Skin of body (tissue), 2 donors: ENCODE results near the gene ARL4D. TPM values are rescaled to one million over a fixed set of nuclear protein-coding genes. Genes with fewer than 3 reads are reported as not detected.
A peak's percentile ranks its signal among the peaks of the same experiment; 100 is the strongest.
"Not testable (repeated sequence)": the region's sequence is repeated elsewhere in the genome, so short reads cannot be mapped to it uniquely, and the experiment has no call there.

ENCODE experiments used
- DNase-seq: peaks from one replicate; lab custom pipeline; 2025; lab: John Stamatoyannopoulos, UW
- total RNA-seq: library from RNA; depleted of rRNA; stranded (reverse); fragments of >200 nt; gene quantifications from one replicate; pipeline ENCODE4 v1.2.3, GENCODE V29; 2014

The ARL4D gene, protein sequence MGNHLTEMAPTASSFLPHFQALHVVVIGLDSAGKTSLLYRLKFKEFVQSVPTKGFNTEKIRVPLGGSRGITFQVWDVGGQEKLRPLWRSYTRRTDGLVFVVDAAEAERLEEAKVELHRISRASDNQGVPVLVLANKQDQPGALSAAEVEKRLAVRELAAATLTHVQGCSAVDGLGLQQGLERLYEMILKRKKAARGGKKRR
- 16.4 TPM for total RNA-seq

DNA sequence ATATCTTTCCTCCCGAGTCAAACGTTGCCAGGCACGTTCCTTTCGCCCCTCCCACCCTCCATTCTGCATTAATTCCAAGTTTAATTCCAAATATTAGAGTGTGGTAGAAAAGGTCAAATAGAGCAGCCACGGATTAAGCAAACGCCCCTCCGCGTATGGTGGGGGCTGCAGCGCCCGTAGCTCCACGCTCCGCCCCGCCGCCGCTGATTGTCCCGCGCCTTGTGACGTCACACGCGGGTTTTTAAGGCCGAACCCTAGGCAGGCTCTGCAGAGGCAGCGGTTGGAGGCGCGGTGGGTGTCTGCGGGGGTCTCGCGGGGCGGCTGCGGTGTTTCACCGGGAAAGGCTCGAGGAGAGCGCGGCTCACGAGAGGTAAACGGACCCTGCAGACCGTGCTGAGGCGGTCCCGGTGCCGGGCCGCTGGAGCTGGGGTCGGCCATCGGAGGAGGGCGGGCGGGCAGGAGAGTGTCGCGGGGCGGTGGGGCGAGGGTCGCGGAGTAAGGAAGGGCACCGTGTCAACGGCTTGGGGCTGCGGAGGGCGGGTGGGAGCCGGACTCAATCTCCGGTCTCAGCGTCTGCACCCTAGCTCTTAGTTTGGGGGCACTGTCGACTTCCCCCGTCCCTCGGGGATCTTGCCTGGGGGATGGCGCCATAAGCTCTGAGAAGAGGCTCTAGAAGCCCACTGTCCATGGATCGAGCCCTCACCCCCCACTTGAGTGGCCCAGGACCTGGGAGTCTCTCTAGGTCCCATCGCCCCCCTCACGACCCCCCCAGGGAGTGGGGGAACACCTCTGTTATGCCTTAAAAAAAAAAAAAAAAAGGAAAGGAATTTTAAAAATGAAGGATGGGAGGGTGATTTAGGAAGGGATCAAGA, at the start of gene ARL4D:
ARL4D (plus strand) TSS at position 270 of the 872 bp plus-strand sequence. CDS start 740 bp downstream, outside the sequence.
- peak; percentile 78 for DNase-seq

DNA sequence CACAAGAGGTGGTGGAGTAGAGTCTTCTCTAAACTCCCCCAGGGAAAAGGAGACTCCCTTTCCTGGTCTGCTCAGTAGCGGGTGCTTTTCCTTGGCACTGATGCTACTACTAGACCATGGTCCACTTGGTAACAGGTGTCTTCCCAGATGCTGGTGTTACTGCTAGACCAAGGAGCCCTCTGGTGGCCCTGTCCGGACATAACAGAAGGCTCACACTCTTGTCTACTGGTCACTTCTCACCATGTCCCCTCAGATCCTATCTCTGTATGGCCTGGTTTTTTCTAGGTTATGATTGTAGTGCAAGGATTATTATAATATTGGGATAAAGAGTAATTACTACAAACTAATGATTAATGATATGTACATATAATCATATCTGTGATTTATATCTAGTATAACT, 49.7 kb upstream of the ARL4D start:
- no peak for DNase-seq

DNA sequence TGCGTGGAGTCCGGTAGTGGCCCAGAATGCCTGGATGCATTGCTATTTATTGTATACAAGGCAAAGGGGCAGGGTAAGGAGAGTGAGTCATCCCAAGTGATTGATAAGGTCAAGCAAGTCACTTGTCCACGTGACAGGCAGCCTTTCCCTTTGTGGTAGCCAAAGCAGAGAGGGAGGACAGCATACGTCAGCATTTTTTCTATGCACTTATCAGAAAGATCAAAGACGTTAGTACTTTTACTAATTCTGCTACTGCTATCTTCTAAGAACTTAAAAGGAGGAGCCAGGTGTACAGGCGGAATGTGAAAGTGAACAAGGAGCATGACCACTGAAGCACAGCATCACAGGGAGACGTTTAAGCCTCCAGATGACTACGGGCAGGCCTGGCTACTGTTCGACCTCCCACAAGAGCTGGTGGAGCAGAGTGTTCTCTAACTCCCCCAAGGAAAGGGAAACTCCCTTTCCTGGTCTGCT, 47.9 kb upstream of the ARL4D start:
- no peak for DNase-seq

GRCh38 chr17:43351691-43352090, 47.1 kb upstream of the ARL4D start:
- DNase-seq = no peak

DNA sequence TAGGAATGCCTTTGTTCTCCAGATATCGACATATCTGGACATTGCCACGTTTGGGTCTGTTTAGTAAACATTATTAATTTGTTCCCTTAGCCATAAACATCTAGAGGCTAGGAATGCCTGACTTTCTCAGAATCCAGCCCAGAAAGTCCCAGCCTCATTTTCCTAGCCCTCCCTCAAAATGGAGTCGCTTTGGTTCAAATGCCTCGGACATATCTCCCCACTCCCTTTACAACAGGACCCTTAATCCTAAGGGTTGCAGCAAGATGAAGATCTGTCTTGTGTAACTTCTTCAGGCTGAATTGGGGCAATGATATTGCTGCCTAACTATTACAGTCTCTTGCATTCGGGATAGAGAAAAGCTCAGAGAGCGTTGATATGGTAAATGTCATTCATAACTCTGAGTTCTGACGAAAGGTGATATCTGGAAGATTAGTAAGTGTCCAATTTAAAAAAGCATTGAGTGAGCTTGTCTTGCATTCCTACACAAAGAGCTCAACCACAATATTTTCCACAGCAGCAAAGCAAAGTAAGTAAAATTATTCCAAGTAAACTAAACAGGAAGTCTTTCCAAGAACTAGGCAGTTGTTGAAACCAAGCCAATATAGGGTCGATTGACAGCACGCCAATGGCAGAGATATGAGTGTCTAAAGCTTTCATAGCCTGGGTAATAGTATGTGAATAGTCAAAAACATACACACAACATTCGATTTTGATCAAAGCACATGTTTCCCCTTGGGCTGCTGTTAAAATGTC, 46.0 kb upstream of the ARL4D start:
- DNase-seq = peak; percentile 72

GRCh38 chr17:43353393-43353792, 45.4 kb upstream of the ARL4D start:
- no peak for DNase-seq

DNA sequence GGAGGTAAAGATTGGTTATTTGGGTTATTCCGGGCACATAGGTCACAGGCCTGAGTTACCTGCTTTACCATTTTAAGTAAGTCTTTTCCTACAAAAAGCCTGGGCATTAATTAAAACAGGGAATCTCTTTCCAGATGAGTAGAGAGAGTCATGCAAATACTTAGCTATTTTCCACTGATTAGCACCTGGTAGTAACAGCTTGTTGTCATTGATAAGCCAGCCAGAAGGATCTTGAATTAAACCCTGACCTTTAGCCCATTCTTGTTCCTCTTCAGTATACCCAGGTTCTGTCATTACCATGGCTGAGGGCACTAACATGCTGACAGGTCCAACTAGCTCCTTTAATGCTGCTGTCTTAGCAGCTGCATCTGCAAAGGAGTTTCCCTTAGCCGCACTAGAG, 44.4 kb upstream of the ARL4D start:
- no peak for DNase-seq

DNA sequence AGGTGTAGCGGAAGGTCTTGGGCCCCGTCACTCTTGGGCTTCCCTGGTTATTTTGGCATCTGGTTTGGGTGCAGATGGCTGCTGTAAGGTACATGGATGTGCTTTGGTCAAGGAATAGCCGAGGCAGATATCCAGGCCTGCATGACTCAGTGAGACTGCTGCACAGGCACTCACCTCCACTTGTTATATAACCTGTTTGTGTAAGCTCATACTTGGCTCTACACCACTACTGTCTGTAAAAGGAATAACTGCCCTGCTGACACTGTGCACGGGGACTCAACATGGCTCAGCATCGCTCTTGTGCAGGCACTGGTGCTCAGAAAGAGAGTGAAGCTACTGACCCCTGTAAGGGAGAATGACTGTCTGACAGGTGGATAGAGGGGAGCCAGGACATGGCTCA, 42.3 kb upstream of the ARL4D start:
- DNase-seq = no peak

GRCh38 chr17:43356999-43357398, 41.8 kb upstream of the ARL4D start:
- no peak for DNase-seq

- DNase-seq = no peak
Measured at GRCh38 chr17:43359469-43360110, 39.2 kb upstream of the ARL4D start.

DNA sequence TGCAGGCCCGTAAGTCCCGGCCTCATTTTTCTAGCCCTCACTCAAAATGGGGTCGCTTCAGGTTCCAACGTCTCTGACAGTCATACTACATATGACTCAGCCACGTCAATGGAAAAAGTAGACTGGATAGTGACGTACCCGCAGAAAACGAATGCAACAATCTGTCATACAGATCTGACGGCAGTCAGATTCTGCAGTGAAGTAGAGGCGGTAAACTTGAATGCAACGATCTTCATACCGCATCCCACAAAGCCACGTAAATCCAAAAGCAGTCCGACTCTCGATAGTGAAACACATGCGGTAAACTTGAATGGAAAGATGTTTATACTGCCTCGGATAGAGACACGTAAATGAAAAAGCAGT, 38.4 kb upstream of the ARL4D start:
- DNase-seq = peak; percentile 97

DNA sequence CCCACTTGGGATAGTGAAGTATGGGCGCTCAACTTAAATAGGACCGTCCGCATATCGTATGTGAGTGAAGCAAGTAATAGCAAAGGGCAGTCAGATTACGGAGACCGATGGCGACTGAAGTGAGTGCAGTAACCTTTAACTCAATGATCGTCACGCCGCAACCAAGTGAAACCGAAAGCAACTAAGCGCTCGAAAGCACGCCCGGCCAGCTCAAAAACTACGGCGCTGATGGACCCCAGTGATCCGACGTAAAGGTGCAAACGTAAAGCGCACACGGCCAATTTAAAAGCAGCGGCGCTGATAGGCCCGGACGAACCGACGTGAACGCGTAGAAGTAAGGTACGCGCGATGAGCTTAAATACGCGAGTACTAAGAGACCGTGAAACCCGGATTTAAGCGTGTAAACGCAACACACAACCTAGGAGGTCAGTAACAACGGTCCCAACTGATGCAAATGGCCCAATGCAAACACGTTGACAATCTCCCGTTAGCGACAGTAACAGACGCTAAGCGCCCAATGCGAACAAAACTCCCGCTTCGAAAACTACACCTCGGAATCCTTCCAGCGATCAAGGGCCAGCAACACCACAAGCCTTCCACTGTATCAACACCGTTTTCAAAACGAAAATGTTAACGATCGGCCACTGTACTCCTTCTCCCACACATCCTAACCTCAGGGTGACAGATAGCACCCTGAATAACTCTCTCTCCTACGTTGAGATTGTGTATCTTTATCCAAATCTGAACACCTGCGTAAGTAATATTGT, 37.9 kb upstream of the ARL4D start:
- peak; percentile 100 for DNase-seq

DNA sequence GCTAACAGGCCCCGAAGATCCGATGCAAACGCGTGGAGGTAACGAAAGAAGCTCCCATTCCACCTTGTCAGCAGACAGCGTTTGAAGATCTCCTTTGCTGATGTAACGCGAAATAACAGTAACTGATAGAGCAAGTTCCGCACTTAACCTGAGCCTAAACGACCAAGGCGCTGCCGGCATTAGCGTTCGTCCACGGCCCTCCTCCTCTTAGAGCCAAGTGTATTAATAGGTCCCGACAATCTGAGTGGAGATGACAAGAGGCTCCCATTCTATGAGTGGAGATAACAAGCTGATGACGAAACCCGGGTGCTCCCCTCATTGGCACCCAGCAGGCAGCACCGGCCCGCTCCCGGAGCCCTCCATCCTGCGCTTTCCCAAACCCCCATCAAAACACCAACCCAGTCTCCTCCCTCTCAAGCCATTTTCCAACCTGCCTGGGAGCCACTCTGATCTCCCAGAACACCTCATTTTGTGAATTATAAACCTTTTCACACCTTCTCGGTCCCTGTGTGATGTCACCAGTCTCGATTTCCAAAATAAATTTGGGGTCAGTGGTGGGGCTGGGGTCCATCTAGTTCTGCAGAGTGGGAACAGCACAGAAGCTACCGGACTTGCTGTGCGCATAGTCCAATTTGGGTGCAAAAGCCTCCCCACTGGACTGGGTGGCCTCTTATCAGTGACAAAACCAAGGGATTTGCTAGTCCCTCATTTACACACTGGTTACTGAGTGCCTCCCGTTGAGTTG, 35.4 kb upstream of the ARL4D start:
- no peak for DNase-seq

DNA sequence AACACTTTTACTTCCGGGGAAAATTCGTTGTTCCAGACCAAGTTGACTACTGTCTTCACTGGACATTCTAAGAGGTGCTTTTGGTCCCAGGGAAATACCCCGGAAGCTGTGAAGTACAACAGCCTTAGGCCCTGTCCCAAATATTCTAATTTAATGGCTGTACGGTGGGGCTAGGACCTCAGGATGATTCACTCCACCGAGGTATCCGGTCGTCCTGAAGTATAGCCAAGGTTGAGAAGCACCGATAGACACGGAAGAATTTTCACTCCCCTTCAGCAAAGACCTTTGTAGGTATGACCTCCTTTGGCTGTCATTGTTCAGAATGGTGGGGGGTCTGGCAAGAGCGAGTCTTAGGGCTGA, 34.9 kb upstream of the ARL4D start:
- no peak for DNase-seq

DNA sequence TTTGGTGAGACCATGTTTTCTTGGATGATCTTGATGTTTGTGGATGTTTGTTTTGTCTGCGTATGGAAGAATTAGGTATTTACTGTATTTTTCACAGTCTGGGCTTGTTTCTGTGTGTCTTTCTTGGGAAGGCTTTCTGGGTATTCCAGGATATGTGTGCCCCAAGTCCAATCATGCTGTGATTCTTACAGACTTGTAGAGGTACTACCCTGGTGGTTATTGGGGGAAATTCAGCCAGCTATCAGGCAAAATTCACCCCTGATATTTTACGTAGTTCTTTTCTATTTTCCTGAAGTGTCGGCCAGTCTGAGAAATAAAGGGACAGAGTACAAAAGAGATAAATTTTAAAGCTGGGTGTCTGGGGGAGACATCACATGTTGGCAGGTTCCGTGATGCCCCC, 33.4 kb upstream of the ARL4D start:
- DNase-seq = no peak

- not testable (repeated sequence) for DNase-seq
Measured at GRCh38 chr17:43365921-43366320, 32.9 kb upstream of the ARL4D start.

DNA sequence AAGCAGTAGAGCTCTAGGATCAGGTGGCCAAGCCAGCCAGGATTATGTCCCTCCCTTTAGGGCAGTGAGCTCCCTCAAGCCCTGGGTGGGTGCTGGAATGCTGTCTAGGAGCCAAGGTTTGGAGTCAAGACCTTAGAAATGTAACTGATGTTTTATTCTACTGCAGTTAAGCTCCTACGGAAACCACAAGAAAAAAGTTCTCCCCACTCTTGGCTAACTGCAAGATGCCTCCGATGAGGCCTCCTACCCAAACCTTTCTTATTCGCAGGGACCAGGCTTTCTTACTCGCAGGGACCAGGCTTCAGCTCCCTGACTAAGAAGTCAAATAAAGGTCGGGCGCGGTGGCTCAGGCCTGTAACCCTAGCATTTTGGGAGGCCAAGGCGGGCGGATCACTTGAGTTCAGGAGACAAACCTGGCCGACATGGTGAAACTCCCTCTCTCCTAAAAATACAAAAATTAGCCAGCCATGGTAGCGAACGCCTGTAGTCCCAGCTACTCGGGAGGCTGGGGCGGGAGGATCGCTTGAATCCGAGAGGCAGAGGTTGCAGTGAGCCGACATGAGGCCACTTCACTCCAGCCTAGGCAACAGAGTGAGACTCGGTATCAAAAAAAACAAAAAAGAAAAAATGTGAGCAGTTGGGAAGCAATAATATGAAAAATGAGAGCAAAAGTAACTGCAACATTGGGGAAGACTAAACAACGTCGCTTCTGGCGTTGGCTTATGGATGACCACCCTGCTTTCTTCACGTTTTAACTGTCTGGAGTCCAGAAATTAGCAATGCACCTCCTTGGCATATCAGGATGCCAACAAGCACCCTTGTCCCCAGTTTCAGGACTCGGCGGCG, 31.7 kb upstream of the ARL4D start:
- DNase-seq = no peak

- peak; percentile 96 for DNase-seq
Measured at GRCh38 chr17:43367737-43368242, 31.0 kb upstream of the ARL4D start.
